Right lobe of liver (tissue), 6 donors: ENCODE measurements around the gene CCDC70. TPM values are rescaled to one million over a fixed set of nuclear protein-coding genes. Genes with fewer than 3 reads are reported as not detected.
A peak's percentile ranks its signal among the peaks of the same experiment; 100 is the strongest.
"Not testable (repeated sequence)": the region's sequence is repeated elsewhere in the genome, so short reads cannot be mapped to it uniquely, and the experiment has no call there.

ENCODE experiments used
- ATAC-seq, 4 donors: fragments of 200-7000 bp; cut with Tn5 transposase; one replicate each; pipeline ENCODE4 v1.9.1; 2020; ENCODE audit warnings: mild to moderate bottlenecking in 4 of 4, moderate library complexity in 4 of 4
- DNase-seq, 3 donors: peaks; one replicate each; pipeline ENCODE4 v3.0.0-alpha.2; 2020
- H3K27ac ChIP-seq, 3 donors: fragments of 200-600 bp; one replicate each; pipeline ENCODE4 v1.8.0; 2022
- H3K27me3 ChIP-seq, 2 donors: fragments of 200-600 bp; one replicate each; pipeline ENCODE4 v1.8.0; 2022
- H3K36me3 ChIP-seq, 4 donors: fragments of 200-600 bp; sonication (generic) in 1 of 4; one replicate each; pipeline versions ENCODE4 v1.5.1 to v1.8.0; 2017 to 2022; ENCODE audit warnings: control low read depth in 1 of 4
- H3K4me1 ChIP-seq, 4 donors: fragments of 200-600 bp; sonication (generic) in 1 of 4; one replicate each; pipeline versions ENCODE4 v1.5.1 to v1.8.0; 2017 to 2022; ENCODE audit warnings: control low read depth in 1 of 4
- H3K4me3 ChIP-seq, 3 donors: fragments of 200-600 bp; one replicate each; pipeline ENCODE4 v1.8.0; 2022
- H3K9me3 ChIP-seq, 4 donors: fragments of 200-600 bp; sonication (generic) in 1 of 4; one replicate each; pipeline versions ENCODE4 v1.5.1 to v1.8.0; 2017 to 2022; ENCODE audit warnings: control low read depth in 1 of 4
- CTCF ChIP-seq, 4 donors: fragments of 200-600 bp in 3 of 4; fragments of 450-650 bp in 1 of 4; IDR thresholded peaks; one replicate each; pipeline versions ENCODE4 v1.5.1 to v1.8.0; 2016 to 2022; ENCODE audit warnings: antibody characterized with exemption in 4 of 4, mild to moderate bottlenecking in 2 of 4
- POLR2A ChIP-seq: fragments of 450-650 bp; IDR thresholded peaks from one replicate; pipeline ENCODE4 v1.6.1; 2017; ENCODE audit warnings: antibody characterized with exemption, mild to moderate bottlenecking
- whole genome bisulfite sequencing: methylation state at CpG from one replicate; pipeline ENCODE4 v1.1.6; 2018; ENCODE audit warnings: low coverage, low lambda C conversion rate; ENCODE audit not compliant: insufficient coverage; ENCODE audit errors: missing lambda C conversion rate; 5-methylcytosine and 5-hydroxymethylcytosine counted together
- intact Hi-C, 2 donors: fragments of 100-400 bp; cut with DNase I; formaldehyde crosslinking; loops; one replicate each; pipeline versions ENCODE4 v1.11.2 to v1.14.1; 2022
- total RNA-seq, 6 experiments: library from RNA; depleted of rRNA in 2 of 6; stranded (reverse); fragments of >200 nt in 2 of 6; fragmentation: NEBNext Ultra II Directional in 3 of 6; extraction: Animal tissue kit (Norgen Biotek cat#: 25700) in 3 of 6; gene quantifications; one replicate each; pipeline versions ENCODE4 v1.1.0 to v1.2.4, GENCODE V29; 2016 to 2023
- donor health status: DM: no; HTN: yes; CAD: no.
- donor health status: DM: no; HTN: no; CAD: no.
- donor health status: DM: no; HTN: no; CAD: no.
- donor health status: DM: no; HTN: yes; CAD: no.
- donor health status: DM: no; HTN: yes; CAD: no.

Gene CCDC70
- total RNA-seq, 6 experiments from 2014 or later: not detected

GRCh38 chr13:51823359-51823758 lies 38.4 kb upstream of the CCDC70 start:
- H3K4me1 ChIP-seq: no peaks in the 10 kb centered on the region
- no peaks in the 10 kb centered on the region for H3K27me3 ChIP-seq
- no peaks in the 10 kb centered on the region for H3K36me3 ChIP-seq
- no peak overlapping the region for H3K4me3 ChIP-seq
- no peak overlapping the region for H3K27ac ChIP-seq
- DNase-seq (no peak), ATAC-seq (no peak)
- WGBS: 71% methylated on average over 2 of the region's 2 CpGs
- no peaks in the 10 kb centered on the region for H3K9me3 ChIP-seq
- intact Hi-C loops: no loop called here
- TF ChIP-seq CTCF (IDR thresholded peaks at IDR 0.05) (no peak), POLR2A (no peak)

GRCh38 chr13:51823863-51824262 lies 37.9 kb upstream of the CCDC70 start:
- Histone ChIP-seq H3K27me3 (no peaks in the 10 kb centered on the region), H3K27ac (no peak overlapping the region), H3K4me1 (no peaks in the 10 kb centered on the region), H3K36me3 (no peaks in the 10 kb centered on the region), H3K4me3 (no peak overlapping the region), H3K9me3 (no peaks in the 10 kb centered on the region)
- DNase-seq (no peak), ATAC-seq (no peak)
- TF ChIP-seq CTCF (IDR thresholded peaks at IDR 0.05): no peak
- intact Hi-C loops: no loop called here
- 64% methylated on average over 2 of the region's 2 CpGs for WGBS

GRCh38 chr13:51824712-51825111 lies 37.1 kb upstream of the CCDC70 start:
- 76% methylated on average over 3 of the region's 11 CpGs for WGBS
- DNase-seq, H3K4me1 ChIP-seq, H3K4me3 ChIP-seq, intact Hi-C loops, H3K36me3 ChIP-seq, ATAC-seq, H3K27me3 ChIP-seq, H3K9me3 ChIP-seq, H3K27ac ChIP-seq: not testable (repeated sequence)

GRCh38 chr13:51825165-51825592 lies 36.6 kb upstream of the CCDC70 start:
- Histone ChIP-seq H3K4me1 (no peaks in the 10 kb centered on the region), H3K27me3 (no peaks in the 10 kb centered on the region), H3K4me3 (no peak overlapping the region), H3K27ac (peak overlapping the region in 1 of 3 donors; percentile 16), H3K36me3 (no peaks in the 10 kb centered on the region), H3K9me3 (no peaks in the 10 kb centered on the region)
- intact Hi-C loops: no loop called here
- DNase-seq (no peak), ATAC-seq (peak in 3 of 4 donors; percentile 16 to 53 (median 48))
- TF ChIP-seq CTCF (IDR thresholded peaks at IDR 0.05) (no peak), POLR2A (no peak)
- WGBS: 76% methylated on average over 2 of the region's 2 CpGs

GRCh38 chr13:51825681-51826254 lies 36.0 kb upstream of the CCDC70 start:
- no peak for ATAC-seq
- Histone ChIP-seq H3K27ac (peak overlapping the region in 1 of 3 donors; percentile 16), H3K36me3 (no peaks in the 10 kb centered on the region), H3K9me3 (no peaks in the 10 kb centered on the region), H3K27me3 (no peaks in the 10 kb centered on the region), H3K4me1 (no peaks in the 10 kb centered on the region), H3K4me3 (no peak overlapping the region)
- DNase-seq: no peak
- intact Hi-C loops: no loop called here
- 58% methylated on average over 7 of the region's 10 CpGs for WGBS
- TF ChIP-seq POLR2A: no peak
- no peak for TF ChIP-seq CTCF (IDR thresholded peaks at IDR 0.05)
